NB4 (cell line): ENCODE data around the gene CD300LG.

Experiments used
- CTCF ChIP-seq: IDR thresholded peaks from one replicate; pipeline ENCODE4 v1.5.1; 2012; ENCODE audit warnings: low read depth, low read length
- MAX ChIP-seq: IDR thresholded peaks from 2 replicates; pipeline ENCODE4 v1.6.1; 2011; ENCODE audit warnings: low read depth, low read length
- MYC ChIP-seq: IDR thresholded peaks from 2 replicates; pipeline ENCODE4 v1.6.1; 2011; ENCODE audit warnings: low read depth, low read length
- POLR2A ChIP-seq: IDR thresholded peaks from 2 replicates; pipeline ENCODE4 v1.6.1; 2011; ENCODE audit warnings: mild to moderate bottlenecking; ENCODE audit not compliant: insufficient read length; ENCODE audit errors: extremely low read depth

- TF ChIP-seq CTCF (no peak), MAX (no peak), MYC (no peak), POLR2A (no peak)
These were observed 58.5 kb downstream of the CD300LG start for GRCh38 chr17:43905400-43905984.
